Measurements from ENCODE around the gene KCNQ1.

KCNQ1 gene

DNA sequence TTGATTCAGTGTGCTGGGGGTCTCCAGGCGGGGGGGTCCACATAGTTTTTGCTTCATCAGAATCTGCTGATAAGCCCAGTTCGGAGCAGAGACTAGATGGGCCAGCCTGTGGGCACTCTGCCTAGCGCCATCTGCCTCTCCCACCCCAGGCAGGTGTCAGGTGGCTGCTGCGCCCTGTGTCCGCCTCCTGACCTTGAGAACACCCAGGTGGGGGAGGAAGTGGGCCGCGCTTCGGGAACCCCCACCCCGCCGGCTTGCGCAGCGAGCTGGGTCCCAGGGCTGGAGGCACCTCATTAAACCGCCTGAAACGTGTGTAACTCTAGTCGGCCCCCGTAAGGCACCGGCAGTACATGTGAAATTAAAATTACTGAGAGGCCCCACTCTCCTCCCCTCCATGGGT lies 113.6 kb downstream of the KCNQ1 start:
- no peak for DNase-seq

DNA sequence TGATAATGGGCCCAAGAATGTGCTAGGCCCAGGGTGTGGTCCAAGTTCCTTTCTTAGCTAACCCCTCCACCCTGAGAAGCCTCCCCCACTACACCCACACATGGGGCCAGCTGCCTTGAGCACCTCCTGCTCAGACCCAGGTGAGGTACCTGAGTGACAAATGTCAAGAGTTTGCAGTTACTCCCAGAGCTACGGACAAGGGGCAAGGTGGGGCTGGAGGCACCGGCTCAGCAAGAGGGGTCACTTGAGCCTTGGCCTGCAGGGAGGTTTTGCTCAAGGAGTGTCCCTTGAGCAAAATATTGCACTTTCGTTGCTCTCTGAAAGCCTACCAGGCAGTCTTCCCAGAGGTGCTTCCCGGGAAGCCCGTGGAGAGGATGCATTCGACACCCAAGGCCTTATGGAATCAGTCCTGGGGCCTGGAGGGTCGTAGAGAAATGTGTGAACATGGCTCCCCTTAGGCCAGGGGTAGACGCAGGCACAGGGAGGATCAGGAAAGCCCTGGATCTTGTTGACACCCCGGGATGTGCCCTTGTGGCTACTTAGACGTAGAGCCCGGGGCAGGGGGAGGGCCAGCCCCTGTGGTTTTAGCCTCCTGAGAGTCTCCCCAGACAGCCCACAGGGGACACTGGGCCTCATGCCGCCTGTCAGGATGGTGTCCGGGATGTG lies 114.2 kb downstream of the KCNQ1 start:
- DNase-seq: no peak

DNA sequence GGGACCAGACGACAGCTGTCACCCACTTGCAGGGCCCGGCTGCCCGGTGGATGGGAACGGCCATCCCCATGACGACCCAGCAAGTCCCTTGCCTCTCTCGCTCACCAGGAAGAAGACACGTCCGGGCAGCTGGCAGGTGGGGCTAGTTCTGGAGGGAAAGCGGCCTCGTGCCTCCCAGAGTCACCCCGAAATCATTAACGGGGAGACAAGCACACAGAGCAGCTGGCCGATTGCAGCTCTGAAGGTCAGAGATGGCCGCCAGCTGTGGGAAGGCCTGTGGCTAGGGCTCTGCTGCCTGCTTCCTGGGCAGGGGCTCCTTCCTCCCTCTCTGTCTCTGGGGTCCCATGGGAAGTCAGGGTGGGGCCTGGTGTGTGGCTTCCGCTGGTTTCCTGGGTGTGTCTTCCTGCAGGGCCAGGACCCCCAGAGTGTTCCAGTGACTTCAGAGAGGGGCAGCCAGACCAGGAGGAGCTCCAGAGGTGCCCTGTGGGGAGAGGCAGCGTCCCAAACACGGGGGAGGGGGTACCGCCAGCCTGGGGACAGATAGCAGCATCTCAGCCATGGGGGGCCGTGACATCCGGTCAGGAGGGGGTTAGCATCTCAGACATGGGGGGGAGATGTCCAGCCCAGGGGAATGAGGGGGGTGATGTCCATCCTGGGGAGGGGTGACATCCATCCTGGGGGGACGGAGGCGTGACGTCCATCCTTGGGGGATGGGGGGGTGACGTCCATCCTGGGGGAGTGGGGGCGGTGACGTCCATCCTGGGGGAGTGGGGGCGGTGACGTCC lies 114.9 kb downstream of the KCNQ1 start:
- no peak for DNase-seq

DNA sequence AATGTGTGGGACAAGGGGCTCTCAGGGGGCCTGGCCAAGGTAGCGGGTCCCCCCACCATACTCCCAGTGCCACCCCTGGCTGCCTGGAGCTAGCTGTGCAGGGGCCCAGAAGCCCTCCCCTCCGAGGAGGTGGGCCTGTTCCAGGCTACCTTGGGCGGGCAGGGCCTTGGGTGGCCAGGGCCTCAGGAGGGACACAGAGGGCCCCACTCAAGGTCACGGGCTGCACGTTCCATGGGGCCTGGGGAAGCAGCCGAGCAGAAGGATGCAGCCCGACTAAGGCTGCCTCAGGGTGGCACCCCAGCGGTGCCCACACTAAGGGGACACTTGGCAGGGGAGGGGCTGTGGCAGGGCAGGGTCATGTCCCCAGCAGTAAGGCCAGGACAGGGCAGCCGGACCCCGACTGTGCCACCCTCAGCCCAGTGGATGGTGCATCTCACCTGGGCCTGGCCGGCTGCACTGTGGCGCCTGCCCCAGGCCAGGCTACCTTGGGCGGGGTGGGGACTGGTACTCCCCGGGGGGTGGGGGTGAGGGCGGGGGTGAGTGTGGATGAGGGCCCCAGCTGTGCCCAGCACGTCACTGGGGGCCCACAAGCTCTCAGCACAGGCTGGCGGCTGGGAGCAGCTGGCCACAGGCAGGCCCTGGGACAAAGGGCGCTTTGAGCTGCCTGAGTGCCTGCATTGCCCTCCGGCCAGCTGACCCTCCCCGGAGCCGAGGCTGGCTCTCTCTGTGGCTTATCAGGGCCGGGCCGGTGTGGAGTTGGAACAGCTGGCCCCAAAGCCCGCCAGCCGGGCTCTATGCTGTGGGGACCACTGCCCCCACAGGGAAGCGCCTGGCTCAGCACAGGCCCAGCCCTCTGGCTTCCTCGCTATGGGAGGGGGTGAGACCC lies 117.1 kb downstream of the KCNQ1 start:
- DNase-seq: no peak

DNA sequence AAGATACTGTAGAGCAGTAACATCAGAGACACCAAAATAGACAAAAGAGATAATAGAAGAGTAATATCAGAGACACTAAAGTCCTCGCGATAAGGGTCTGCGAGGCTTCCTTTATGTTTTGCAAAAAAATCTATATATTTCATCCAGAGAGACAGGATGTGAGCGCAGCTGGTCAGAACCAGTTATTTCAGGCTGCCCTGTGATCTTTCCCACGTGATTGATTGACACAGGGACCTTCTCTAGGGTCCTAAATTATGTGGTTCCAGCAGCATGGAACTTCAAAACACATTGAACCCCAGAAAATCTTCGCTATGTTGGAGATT lies 118.0 kb downstream of the KCNQ1 start:
- no peak for DNase-seq

DNA sequence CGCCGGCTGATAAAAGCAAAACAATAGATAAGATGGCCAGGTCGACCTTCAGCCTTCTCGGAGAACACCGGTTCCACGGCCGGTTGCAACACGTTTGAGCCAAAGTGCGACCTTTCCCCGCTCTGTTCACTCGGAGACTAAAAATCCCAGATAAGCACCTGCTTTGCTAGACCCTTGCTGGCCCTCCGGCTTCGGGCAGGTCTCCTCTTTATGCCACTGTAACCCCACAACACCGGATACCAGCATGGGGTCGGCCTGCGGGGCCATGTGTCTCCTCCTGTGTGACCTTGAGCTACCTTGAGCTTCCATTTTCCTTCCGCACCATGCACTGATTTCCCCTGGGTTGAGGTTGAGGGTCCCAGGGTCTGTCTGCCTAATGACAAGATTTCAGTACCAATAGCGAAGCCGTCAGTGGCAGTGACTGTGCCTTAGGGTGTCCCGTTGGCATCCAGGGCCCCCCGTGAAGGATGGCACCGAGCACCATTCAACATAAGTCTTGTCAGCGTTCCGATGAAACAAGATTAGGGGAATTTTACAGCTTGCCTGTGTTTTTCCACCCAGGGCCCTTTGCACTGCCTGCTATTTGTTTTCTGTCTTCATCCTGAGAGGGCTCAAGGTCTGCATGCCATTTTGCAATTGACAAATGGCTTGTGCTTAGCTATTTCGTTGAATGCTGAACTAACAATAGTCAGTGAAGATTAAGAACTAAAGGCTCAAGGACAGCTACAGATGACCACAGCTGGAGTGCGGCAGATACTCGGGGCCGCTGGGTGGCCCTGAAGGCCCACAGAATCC lies 118.6 kb downstream of the KCNQ1 start:
- no peak for DNase-seq

DNA sequence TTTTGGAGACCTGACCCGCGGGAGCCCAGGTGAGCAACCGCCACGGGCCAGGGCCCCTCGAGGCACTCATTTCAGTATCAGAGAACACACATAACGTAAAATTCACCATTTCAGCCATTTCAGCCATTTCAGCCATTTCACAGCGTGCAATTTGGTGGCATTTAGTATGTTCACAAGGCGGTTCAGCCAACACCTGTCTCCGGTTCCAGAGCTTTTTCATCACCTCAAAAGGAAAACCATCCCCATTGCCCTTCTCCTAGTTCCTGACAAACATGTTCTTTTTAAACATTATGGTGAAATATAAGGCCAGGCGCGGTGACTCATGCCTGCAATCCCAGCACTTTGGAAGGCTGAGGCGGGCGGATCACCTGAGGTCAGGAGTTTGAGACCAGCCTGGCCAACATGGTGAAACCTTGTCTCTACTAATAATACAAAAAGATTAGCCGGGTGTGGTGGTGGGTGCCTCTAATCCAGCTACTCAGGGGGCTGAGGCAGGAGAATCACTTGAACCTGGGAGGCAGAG lies 119.3 kb downstream of the KCNQ1 start:
- no peak for DNase-seq

DNA sequence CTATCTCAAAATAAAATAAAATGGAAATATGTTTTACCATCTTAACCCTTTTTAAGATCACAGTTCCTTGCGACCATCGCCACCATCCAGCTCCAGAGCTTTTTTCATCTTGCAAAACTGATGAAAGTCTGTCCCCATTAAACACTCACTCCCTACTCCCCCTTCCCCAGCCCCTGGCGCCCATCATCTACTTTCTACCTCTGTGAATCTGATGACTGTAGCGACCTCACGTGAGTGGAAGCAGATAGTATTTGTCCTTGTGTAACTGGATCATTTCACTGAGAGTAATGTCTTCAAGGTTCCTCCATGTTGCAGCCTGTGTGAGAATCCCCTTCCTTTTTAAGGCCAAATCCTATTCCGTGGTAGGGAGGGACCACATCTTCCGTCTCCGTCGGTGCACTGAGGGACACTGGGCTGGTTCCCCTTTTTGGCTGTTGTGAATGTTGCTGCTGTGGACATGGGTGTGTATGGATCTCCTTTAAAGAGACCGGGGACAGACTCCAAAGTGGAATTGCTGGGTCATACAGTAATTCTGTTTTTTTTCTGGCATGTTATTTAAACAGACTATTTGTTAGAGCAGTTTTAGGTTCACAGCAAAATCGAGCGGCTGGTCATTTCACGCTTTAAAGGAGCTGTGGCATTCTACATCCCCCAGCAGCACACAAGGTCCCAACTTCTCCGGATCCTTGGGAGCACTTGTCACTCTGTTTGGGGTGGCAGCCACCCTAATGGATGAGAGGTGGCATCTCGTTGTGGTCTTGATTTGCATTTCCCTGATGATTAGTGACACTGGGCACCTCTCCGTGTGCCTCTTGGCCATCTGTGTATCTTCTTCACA lies 120.0 kb downstream of the KCNQ1 start:
- no peak for DNase-seq

DNA sequence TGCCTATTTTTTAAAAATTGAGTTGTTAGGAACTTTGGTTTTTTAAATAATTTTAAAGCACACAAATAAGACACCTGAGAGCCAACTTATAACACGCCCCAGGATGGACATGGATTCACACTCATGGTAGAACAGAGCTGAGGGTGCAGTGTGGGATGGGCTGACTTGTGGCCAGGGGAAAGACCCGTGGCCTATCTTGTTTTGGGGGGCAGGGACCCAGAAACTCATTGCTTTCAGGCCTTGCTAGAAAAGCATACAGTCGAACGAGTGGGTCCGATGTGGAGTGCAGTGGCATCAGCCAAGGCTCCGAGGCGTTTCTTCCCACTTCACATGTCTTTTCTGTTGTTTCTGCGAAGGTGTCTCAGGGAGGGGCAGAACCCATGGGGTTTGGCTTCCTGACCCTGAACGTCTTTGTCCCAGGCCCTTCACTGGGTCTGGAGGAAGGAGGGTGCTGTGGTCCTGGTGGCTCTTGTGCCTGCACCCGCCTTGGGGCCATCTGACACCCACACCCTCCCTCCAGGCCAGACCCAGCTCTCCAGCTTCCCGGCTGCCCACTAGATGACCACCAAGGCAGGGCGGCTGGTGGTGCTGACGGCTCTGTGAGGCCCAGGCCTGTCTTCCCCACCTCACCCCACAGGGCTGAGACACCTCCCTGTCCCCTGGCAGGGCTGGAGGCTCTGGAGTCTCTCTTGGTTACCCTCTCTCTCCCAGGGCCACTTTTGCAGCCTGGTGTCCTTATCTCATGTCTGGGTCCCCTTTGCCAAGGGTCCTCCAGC lies 120.8 kb downstream of the KCNQ1 start:
- no peak for DNase-seq

DNA sequence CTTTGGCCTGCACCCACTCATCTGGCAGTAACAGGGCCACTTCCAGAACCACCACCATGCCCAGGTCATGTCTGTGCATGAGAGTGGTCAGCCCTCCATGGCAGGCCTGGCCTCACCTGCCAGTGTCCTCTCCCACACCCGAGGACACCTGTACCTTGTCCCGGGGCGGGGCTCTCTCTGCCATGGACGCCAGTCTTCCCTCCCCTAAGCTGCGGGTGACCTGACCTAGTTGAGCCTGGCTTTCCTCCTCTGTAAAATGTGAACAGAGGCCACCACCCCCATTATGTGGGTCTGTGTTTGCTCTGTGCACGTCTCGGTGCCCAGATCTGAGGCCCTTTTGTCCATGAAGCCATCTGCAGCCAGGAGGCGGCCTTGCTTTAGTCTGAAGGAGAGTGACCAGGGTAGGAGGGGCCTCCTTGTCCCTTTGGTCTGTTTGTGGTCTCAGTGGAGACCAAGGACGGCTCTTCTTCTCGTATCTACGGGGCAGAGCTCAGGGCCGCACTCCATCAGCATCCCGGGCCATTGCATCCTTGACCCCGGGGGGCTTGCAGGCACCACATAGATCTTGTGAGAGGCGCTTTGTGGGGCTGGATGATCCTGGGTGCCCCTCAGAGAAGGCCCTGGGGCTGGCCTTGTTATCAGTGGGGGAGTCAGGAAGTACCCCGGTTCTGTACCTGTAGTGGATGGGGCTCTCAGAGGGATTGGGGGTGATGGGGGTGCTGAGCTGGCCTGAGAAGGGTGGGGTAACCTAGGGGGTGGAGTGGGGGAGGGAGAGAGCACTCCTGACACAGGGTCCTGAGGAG lies 121.6 kb downstream of the KCNQ1 start:
- DNase-seq: no peak

DNA sequence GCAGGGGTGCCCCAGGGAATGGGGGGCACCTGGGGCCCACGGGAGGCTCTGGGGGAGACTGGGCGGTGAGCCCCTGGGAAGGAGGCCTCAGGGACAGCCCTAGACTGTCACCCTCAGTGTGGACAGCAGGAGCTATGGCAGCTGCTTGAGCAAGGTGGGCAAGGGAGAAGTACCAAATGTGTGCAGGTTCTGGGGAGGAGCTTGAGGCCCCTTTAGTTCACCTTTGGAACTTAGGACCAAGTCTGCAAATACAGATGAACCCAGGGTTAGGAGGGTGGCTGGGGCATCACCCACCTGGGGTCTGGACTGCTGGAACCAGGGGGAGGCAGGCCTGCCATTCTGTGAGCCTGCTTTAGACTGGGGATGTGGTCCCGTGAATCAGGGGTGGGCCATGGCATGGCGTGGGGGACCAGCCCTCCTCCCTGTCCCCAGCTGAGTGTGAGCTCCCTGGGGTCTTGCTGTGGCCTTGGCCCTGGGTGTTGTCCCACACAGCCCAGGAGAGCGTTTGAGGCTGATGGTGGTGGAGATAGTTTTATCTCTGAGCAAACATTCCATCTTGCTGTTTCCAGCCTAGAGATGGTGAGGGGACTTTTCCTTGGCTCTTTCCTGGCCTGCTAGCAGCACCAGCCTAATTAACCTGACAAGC lies 122.3 kb downstream of the KCNQ1 start:
- DNase-seq: no peak

DNA sequence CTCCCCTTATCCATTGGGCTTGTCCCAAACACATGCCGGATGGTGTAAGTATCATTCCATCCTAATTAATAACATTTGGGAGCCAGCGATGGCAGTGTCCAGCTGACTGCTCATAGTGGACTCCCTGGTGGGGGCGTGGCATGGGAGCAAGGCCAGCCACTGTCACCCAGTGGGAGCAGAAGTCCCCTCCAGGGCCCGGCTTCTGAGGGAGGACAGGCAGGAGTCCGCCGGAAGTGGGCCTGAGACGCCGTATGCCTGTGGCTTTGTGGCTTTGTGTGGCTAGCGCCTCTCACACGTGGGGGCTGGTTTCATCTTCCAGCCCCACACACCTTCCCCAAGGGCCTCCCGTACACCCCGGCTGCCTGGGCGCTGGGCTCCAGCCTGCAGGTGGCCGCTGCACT lies 124.5 kb downstream of the KCNQ1 start:
- DNase-seq: no peak

DNA sequence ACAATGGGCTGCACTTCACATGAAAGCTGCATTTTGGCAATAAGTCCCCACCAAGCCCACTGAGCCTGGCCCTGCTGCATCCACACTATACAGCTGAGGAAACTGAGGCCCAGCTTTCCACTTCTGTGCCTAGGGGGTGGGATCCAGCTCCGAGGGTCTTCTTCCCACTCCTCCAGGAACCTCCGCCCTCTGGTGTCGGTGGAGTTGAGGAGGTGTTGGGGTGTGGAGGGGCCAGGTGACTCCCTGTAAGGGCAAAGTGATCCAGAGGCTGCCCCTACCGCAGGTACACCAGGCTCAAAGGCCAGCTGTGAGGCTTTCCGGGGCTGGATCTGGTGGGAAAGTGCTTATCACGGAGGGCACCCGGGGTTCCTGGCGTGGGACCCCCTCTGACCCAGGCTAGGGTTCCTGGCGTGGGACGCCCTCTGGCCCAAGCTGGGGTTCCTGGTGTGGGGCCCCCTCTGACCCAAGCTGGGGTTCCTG lies 125.0 kb downstream of the KCNQ1 start:
- no peak for DNase-seq

DNA sequence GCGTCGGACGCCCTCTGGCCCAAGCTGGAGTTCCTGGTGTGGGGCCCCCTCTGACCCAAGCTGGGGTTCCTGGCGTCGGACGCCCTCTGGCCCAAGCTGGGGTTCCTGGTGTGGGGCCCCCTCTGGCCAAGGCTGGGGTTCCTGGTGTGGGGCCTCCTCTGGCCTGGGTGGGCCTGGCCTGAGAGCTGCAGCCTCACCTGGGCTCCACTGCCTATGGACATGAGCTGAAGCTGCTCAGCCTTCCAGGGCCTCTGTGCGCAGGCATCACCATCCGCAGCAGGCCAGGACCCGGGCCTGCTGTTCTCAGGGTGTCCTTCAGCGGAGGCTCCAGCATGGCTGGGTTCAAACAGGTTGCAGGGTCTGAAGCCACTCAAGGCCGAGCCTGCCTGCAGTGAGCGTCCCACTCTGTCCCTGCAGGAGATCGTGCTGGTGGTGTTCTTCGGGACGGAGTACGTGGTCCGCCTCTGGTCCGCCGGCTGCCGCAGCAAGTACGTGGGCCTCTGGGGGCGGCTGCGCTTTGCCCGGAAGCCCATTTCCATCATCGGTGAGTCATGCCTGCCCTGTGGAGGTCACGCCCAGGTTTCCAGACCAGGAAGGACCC lies 125.5 kb downstream of the KCNQ1 start:
- no peak for DNase-seq

DNA sequence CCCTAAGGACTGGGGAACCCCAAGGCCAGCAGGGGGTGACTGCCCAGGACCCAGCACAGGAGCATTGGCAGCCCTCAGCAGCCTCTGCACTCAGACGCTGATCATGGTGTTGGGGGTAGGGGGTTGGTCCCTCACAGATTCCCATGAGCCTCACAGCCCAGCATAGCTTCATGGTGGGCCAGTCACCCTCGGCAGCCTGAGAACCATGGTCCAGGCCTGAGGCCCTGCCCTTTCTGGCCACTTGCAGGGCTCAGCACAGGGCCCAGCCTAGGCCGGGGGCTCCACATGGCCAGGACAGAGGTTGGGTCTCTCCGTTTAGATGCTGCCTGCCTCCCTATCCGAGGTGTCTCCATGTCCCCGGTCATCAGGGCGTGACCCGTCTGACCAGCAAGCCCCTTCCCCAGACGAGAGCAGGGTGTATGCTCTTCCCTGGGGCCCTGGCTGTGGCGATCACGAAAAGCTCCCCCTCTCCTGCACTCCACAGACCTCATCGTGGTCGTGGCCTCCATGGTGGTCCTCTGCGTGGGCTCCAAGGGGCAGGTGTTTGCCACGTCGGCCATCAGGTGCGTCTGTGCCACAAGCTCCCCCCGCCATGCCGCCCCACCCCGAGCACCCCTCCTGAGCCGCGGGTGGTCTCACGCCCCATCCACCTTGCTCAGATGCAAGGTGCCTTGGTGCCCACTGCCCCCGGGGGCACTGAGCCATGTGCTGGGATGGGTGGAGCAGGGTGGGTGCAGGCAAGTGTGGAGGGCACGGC lies 126.2 kb downstream of the KCNQ1 start:
- no peak for DNase-seq

DNA sequence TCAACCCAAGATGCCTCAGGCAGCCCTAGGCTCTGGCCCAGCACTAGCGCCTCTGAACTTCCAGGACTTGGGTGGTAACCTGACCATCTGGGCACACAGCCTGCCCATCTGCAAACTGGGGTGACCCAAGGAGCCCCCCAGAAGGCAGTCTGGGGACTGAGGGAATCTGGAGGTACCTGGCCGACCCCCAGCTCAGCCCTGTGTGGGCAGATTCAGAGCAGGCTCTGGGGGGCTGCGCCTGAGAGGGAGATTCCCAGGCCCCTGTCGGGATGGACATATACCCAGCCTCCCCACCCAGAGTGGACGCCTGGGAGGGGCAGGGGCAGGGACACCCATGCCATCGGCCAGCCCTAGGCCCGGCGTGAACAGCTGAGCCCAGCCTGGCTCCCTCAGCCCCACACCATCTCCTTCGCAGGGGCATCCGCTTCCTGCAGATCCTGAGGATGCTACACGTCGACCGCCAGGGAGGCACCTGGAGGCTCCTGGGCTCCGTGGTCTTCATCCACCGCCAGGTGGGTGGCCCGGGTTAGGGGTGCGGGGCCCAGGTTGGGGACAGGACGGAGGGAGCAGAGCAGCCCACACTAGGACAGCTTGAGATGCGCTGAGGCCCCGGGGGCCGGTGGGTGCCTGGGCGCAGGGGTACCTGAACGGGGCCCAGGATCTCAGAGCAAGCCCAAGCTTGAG lies 126.9 kb downstream of the KCNQ1 start:
- no peak for DNase-seq

DNA sequence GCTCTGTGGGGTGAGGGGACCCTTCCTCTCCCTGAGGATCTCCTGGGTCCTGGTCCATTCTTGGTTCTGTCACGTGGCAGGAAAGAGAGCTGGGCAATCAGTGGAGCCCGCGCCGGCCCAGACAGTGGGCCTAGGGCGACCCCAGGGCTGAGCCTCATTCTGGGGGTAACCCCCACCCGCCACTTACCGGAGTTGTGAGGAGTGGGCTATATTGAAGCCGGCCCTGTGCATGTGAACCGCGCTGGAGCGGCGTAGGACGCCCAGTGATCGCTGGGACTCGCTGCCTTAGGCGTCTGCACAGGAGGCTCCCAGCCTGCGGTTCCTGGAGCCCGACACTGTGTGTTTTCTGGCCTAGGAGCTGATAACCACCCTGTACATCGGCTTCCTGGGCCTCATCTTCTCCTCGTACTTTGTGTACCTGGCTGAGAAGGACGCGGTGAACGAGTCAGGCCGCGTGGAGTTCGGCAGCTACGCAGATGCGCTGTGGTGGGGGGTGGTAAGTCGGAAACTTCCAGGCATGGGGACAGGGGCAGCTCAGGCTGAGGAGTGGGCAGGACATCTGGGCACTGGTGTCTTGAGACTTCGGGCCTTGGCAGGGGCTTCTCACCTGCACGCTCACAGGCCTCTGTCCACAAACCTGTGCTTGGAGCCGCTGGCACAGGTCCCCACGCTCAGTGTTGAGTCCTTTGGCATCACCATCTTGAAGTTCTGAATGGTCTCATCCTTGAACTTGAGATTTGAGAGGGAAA lies 127.9 kb downstream of the KCNQ1 start:
- DNase-seq: no peak

All from GOT3 (cell line).